Measurements from ENCODE around the gene FBXO21.
A peak's percentile ranks its signal among the peaks of the same experiment; 100 is the strongest.
"Not testable (repeated sequence)": the region's sequence is repeated elsewhere in the genome, so short reads cannot be mapped to it uniquely, and the experiment has no call there.

FBXO21 gene

GRCh38 chr12:117199956-117200744 lies 9.9 kb upstream of the FBXO21 start:
- not testable (repeated sequence) for DNase-seq

GRCh38 chr12:117196334-117196733 lies 6.1 kb upstream of the FBXO21 start:
- DNase-seq: not testable (repeated sequence)

GRCh38 chr12:117195027-117195426 lies 4.8 kb upstream of the FBXO21 start:
- not testable (repeated sequence) for DNase-seq

- DNase-seq: no peak
Measured at GRCh38 chr12:117193903-117194302, 3.6 kb upstream of the FBXO21 start.

- DNase-seq: not testable (repeated sequence)
Measured at GRCh38 chr12:117192581-117192980, 2.3 kb upstream of the FBXO21 start.

- DNase-seq: no peak
Measured at GRCh38 chr12:117192057-117192456, 1.8 kb upstream of the FBXO21 start.

GRCh38 chr12:117189725-117190209 lies 503 bp downstream of the FBXO21 start:
- DNase-seq: peak; percentile 20 to 26

- no peak for DNase-seq
Measured at GRCh38 chr12:117188961-117189724, 1.1 kb downstream of the FBXO21 start.

- no peak for DNase-seq
Measured at GRCh38 chr12:117188121-117188665, 2.1 kb downstream of the FBXO21 start.

GRCh38 chr12:117187421-117187820 lies 2.8 kb downstream of the FBXO21 start:
- DNase-seq: no peak

- DNase-seq: no peak
Measured at GRCh38 chr12:117182866-117183265, 7.4 kb downstream of the FBXO21 start.

- not testable (repeated sequence) for DNase-seq
Measured at GRCh38 chr12:117181468-117181843, 8.8 kb downstream of the FBXO21 start.

GRCh38 chr12:117180758-117181467 lies 9.4 kb downstream of the FBXO21 start:
- DNase-seq: no peak

- DNase-seq: no peak
Measured at GRCh38 chr12:117178745-117179144, 11.5 kb downstream of the FBXO21 start.

GRCh38 chr12:117178301-117178700 lies 12.0 kb downstream of the FBXO21 start:
- no peak for DNase-seq

- DNase-seq: no peak
Measured at GRCh38 chr12:117172168-117172567, 18.1 kb downstream of the FBXO21 start.

GRCh38 chr12:117171499-117172162 lies 18.6 kb downstream of the FBXO21 start:
- DNase-seq: no peak

- DNase-seq: no peak
Measured at GRCh38 chr12:117169548-117169947, 20.7 kb downstream of the FBXO21 start.

- DNase-seq: no peak
Measured at GRCh38 chr12:117168976-117169375, 21.3 kb downstream of the FBXO21 start.

- no peak for DNase-seq
Measured at GRCh38 chr12:117167769-117168168, 22.5 kb downstream of the FBXO21 start.

- no peak for DNase-seq
Measured at GRCh38 chr12:117166107-117166506, 24.2 kb downstream of the FBXO21 start.

GRCh38 chr12:117165342-117165741 lies 24.9 kb downstream of the FBXO21 start:
- no peak for DNase-seq
